GM18867 (cell line): ENCODE results near the gene CFAP97D2.
"Not testable (repeated sequence)": the region's sequence is repeated elsewhere in the genome, so short reads cannot be mapped to it uniquely, and the experiment has no call there.

Experiments
- ATAC-seq: cut with Tn5 transposase; IDR thresholded peaks from one replicate; pipeline ENCODE4 v1.9.1; 2021; ENCODE audit warnings: mild to moderate bottlenecking, moderate library complexity; ENCODE audit not compliant: unreplicated experiment

CFAP97D2 gene

GRCh38 chr13:114230575-114230974 lies 51.5 kb downstream of the CFAP97D2 start:
- no peak for ATAC-seq

DNA sequence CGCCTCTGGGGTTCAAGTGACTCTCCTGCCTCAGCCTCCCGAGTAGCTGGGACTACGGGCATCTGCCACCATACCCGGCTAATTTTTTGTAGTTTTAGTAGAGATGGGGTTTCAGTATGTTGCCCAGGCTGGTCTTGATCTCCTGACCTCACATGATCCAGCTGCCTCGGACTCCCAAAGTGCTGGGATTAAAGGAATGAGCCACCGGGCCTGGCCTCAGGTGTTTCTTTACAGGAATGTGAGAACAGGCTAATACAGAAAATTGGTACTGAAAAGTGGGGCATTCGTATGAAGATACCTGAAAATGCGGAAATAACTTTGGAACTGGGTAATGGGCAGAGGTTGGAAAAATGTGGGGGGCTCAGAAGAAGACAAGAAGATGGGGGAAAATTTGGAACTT lies 52.8 kb downstream of the CFAP97D2 start:
- ATAC-seq: no peak

GRCh38 chr13:114234266-114234644 lies 55.2 kb downstream of the CFAP97D2 start:
- no peak for ATAC-seq

GRCh38 chr13:114234645-114235421 lies 55.8 kb downstream of the CFAP97D2 start, which contains the start of gene CDC16:
CDC16 (plus strand) TSS chr13:114234897; CDS start chr13:114235085, 188 bp downstream.
- peak; percentile 84 for ATAC-seq

- no peak for ATAC-seq
Measured at GRCh38 chr13:114235697-114236096, 56.6 kb downstream of the CFAP97D2 start.

DNA sequence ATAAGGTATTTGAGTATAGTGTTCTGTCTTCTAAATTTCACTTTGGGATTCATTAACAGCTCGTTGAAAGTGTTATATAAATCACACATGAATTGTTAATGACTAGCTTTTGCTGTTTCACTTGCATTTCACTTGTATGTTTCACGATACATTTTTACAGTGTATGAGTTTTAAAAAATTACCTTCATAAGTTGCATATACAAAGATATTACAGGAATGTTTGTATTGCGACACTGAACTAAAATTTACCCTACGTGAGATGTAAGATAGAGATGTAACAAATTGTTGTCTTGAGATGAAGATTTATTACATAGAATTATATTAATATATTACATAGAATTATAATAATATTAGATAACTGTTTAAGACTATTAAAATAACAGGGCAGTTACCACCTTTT lies 57.2 kb downstream of the CFAP97D2 start:
- no peak for ATAC-seq

- no peak for ATAC-seq
Measured at GRCh38 chr13:114237415-114238112, 58.5 kb downstream of the CFAP97D2 start.

- no peak for ATAC-seq
Measured at GRCh38 chr13:114241918-114242317, 62.9 kb downstream of the CFAP97D2 start.

DNA sequence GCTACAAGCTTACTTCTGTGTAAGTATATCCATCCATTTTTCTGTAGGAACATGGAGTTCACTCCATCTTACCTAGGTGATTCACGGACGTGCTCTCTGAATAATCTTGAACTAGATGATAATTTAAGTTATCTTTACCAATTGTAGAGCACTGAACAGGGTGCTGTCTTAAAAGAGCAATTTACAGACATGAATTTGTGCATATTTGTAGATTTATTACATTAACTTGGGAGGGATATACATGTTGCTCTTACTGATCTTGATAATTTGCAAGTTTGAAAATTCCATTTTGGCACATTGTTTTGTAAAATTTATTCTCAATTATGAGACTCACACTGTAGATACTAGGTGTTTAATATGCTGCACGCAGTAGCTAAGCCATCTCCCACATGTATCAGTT lies 64.9 kb downstream of the CFAP97D2 start:
- no peak for ATAC-seq

DNA sequence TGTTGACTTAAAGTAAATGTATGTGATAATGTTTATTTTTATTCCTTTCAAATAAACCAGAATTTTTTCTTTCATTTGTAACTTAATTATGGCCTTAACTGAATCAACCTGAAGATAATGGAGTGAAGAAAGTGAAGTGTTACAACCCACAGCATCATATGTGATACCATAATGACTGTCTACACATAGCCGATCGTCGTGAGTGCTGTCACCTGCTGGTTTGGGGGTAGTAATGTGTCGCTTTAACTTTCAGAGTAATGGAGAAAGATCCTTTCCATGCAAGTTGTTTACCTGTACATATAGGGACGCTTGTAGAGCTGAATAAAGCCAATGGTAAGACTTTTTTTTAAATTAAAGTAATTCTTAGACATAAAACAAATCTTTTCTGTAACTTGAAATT lies 65.6 kb downstream of the CFAP97D2 start:
- no peak for ATAC-seq

DNA sequence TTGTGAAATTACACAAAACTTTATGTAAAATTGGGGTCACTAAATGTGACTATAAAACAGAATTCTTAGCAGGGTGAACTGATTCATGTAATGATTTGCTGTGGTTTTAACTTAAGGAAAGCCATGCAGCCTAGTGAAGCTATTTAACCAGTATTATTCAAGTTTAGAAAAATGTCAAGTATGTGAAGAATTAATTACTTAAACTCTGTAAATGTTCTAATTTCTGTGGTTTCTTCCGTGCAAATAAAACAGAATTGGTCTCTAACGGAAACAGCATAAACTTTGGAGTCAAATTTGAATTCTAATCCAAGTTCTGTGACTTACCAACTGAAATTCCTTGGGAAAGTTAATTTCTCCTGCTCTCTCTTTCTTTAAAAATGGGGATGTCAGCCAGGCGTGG lies 69.0 kb downstream of the CFAP97D2 start:
- ATAC-seq: no peak

GRCh38 chr13:114249077-114249476 lies 70.0 kb downstream of the CFAP97D2 start:
- no peak for ATAC-seq

GRCh38 chr13:114251639-114252440 lies 72.8 kb downstream of the CFAP97D2 start:
- not testable (repeated sequence) for ATAC-seq

GRCh38 chr13:114256547-114256946 lies 77.5 kb downstream of the CFAP97D2 start:
- ATAC-seq: no peak

GRCh38 chr13:114257014-114257413 lies 78.0 kb downstream of the CFAP97D2 start:
- ATAC-seq: no peak

- ATAC-seq: no peak
Measured at GRCh38 chr13:114258589-114258988, 79.5 kb downstream of the CFAP97D2 start.

GRCh38 chr13:114259374-114259773 lies 80.3 kb downstream of the CFAP97D2 start:
- peak; percentile 1 for ATAC-seq

- ATAC-seq: peak; percentile 49
Measured at GRCh38 chr13:114259974-114260373, 80.9 kb downstream of the CFAP97D2 start.

GRCh38 chr13:114260814-114261213 lies 81.8 kb downstream of the CFAP97D2 start:
- peak; percentile 27 for ATAC-seq

- no peak for ATAC-seq
Measured at GRCh38 chr13:114261328-114261965, 82.4 kb downstream of the CFAP97D2 start.

GRCh38 chr13:114263578-114263977 lies 84.5 kb downstream of the CFAP97D2 start:
- ATAC-seq: peak; percentile 32
